GM19099 (cell line): ENCODE data around the gene DLEC1.

ENCODE experiments used
- POLR2A ChIP-seq: IDR thresholded peaks from 3 replicates; pipeline ENCODE4 v1.6.1; 2011; ENCODE audit warnings: low read depth; ENCODE audit not compliant: insufficient read length; ENCODE audit errors: extremely low read depth

DLEC1 gene

GRCh38 chr3:38105525-38105924 lies 66.5 kb downstream of the DLEC1 start:
- no peak for TF ChIP-seq POLR2A

GRCh38 chr3:38107911-38108648 lies 69.1 kb downstream of the DLEC1 start:
- TF ChIP-seq POLR2A, result no peak

GRCh38 chr3:38108649-38109579 lies 69.9 kb downstream of the DLEC1 start:
- TF ChIP-seq POLR2A, result no peak

GRCh38 chr3:38109580-38110313 lies 70.7 kb downstream of the DLEC1 start:
- no peak for TF ChIP-seq POLR2A

GRCh38 chr3:38110314-38111050 lies 71.5 kb downstream of the DLEC1 start:
- no peak for TF ChIP-seq POLR2A

GRCh38 chr3:38111201-38111600 lies 72.2 kb downstream of the DLEC1 start:
- no peak for TF ChIP-seq POLR2A

- no peak for TF ChIP-seq POLR2A
These were observed 72.8 kb downstream of the DLEC1 start for GRCh38 chr3:38111696-38112377.

- no peak for TF ChIP-seq POLR2A
These were observed 73.4 kb downstream of the DLEC1 start for GRCh38 chr3:38112378-38112761.

- no peak for TF ChIP-seq POLR2A
These were observed 75.3 kb downstream of the DLEC1 start for GRCh38 chr3:38114052-38114874.

GRCh38 chr3:38114875-38115644 lies 76.1 kb downstream of the DLEC1 start:
- no peak for TF ChIP-seq POLR2A

GRCh38 chr3:38115645-38116427 lies 76.8 kb downstream of the DLEC1 start:
- TF ChIP-seq POLR2A, result no peak
